ENCODE data around the gene IQCK.

DNA sequence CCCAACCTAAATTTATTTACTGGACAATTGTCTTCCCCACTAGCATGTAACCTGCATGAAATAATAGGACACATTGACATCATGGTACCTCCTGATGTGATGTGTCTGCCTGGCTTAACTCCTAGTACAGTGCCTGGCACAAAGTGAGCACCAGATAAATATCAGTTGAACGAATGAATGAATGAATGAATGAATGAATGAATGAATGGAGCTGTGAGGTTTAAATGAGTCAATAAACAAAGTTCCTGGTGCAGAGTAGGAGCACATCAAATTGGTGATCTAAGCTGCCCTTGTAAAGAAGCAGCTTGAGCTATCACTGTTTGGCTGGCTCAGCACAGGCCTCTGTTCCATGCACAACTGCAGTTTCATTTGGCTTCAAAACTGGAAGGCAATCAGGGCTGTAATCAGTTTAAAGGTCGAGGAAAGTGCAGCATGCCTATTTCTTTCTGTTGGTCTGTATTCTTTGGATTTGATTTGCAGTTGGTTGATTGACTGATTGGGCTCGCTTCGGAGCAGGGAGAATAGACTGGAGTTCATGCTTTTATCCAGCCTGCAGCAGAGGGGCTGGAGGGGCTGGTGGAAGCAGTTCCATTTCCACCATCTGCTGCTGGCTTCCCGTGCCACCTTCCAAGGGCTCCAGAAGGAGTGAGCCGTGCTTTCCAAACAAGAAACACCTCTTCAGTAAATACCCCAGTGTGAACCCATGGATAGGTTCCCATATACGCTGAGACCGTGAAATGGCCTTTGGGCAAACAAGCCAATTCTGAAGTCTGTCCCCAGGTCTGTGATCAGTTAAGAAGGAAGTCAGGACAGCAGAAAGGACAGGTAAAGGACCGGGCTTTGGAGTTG is 112.0 kb downstream of the IQCK start:
- TF ChIP-seq, protein P1, sequence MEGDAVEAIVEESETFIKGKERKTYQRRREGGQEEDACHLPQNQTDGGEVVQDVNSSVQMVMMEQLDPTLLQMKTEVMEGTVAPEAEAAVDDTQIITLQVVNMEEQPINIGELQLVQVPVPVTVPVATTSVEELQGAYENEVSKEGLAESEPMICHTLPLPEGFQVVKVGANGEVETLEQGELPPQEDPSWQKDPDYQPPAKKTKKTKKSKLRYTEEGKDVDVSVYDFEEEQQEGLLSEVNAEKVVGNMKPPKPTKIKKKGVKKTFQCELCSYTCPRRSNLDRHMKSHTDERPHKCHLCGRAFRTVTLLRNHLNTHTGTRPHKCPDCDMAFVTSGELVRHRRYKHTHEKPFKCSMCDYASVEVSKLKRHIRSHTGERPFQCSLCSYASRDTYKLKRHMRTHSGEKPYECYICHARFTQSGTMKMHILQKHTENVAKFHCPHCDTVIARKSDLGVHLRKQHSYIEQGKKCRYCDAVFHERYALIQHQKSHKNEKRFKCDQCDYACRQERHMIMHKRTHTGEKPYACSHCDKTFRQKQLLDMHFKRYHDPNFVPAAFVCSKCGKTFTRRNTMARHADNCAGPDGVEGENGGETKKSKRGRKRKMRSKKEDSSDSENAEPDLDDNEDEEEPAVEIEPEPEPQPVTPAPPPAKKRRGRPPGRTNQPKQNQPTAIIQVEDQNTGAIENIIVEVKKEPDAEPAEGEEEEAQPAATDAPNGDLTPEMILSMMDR (IDR thresholded peaks at IDR 0.05; ENCODE audit: low read depth, low read length): no peak
- TF ChIP-seq EZH2phosphoT487 (IDR thresholded peaks at IDR 0.05; ENCODE audit: low read depth): no peak
